ENCODE results near the gene C1QL1. TPM values are rescaled to one million over a fixed set of nuclear protein-coding genes. Genes with fewer than 3 reads are reported as not detected.
"Not testable (repeated sequence)": the region's sequence is repeated elsewhere in the genome, so short reads cannot be mapped to it uniquely, and the experiment has no call there.

The C1QL1 gene
- total RNA-seq, 1 experiment from 2014 or later: 8.2 TPM

GRCh38 chr17:44961921-44962350, 6.2 kb downstream of the C1QL1 start:
- no peak for DNase-seq (ENCODE audit: low read depth)

GRCh38 chr17:44960691-44961090, 7.4 kb downstream of the C1QL1 start:
- no peak for DNase-seq (ENCODE audit: low read depth)

GRCh38 chr17:44959821-44960531, 8.1 kb downstream of the C1QL1 start:
- DNase-seq (ENCODE audit: low read depth): no peak

GRCh38 chr17:44956998-44957981, 10.8 kb downstream of the C1QL1 start:
- no peak for DNase-seq (ENCODE audit: low read depth)

- DNase-seq (ENCODE audit: low read depth): no peak
Observed at GRCh38 chr17:44955674-44956425, 12.3 kb downstream of the C1QL1 start.

GRCh38 chr17:44952946-44953475, 15.1 kb downstream of the C1QL1 start:
- DNase-seq (ENCODE audit: low read depth): no peak

GRCh38 chr17:44948315-44948795, 19.7 kb downstream of the C1QL1 start:
- DNase-seq (ENCODE audit: low read depth): no peak

- DNase-seq (ENCODE audit: low read depth): peak; percentile 95
Observed at GRCh38 chr17:44947461-44948314, 20.4 kb downstream of the C1QL1 start, which contains the start of gene KIF18B. TSS of gene KIF18B (minus strand) at chr17:44947773. CDS start at chr17:44936344, 11,429 bp downstream.

- DNase-seq (ENCODE audit: low read depth): not testable (repeated sequence)
Observed at GRCh38 chr17:44945652-44946051, 22.5 kb downstream of the C1QL1 start.

GRCh38 chr17:44942456-44942855, 25.6 kb downstream of the C1QL1 start:
- no peak for DNase-seq (ENCODE audit: low read depth)

GRCh38 chr17:44941712-44942331, 26.3 kb downstream of the C1QL1 start:
- DNase-seq (ENCODE audit: low read depth): peak; percentile 21

GRCh38 chr17:44940768-44941167, 27.3 kb downstream of the C1QL1 start:
- DNase-seq (ENCODE audit: low read depth): no peak

- no peak for DNase-seq (ENCODE audit: low read depth)
Observed at GRCh38 chr17:44940317-44940716, 27.8 kb downstream of the C1QL1 start.

GRCh38 chr17:44935116-44935515, 33.0 kb downstream of the C1QL1 start:
- no peak for DNase-seq (ENCODE audit: low read depth)

- DNase-seq (ENCODE audit: low read depth): no peak
Observed at GRCh38 chr17:44934745-44935105, 33.4 kb downstream of the C1QL1 start.

GRCh38 chr17:44933824-44934744, 34.0 kb downstream of the C1QL1 start:
- no peak for DNase-seq (ENCODE audit: low read depth)

GRCh38 chr17:44932787-44933097, 35.4 kb downstream of the C1QL1 start:
- DNase-seq (ENCODE audit: low read depth): no peak

GRCh38 chr17:44932096-44932786, 35.9 kb downstream of the C1QL1 start:
- DNase-seq (ENCODE audit: low read depth): no peak

GRCh38 chr17:44931376-44931775, 36.7 kb downstream of the C1QL1 start:
- no peak for DNase-seq (ENCODE audit: low read depth)
